Kidney capillary endothelial cell (primary cell): ENCODE results near the gene PRR29.

ENCODE experiments used
- DNase-seq: peaks from one replicate; pipeline ENCODE4 v3.0.0-alpha.2; 2018; ENCODE audit warnings: low spot score

PRR29 gene

GRCh38 chr17:63998050-63998720 is at the start of gene PRR29:
TSS of gene PRR29 (plus strand) at chr17:63998351. CDS start at chr17:63998365, 14 bp downstream.
- DNase-seq, result peak; percentile 85

DNA sequence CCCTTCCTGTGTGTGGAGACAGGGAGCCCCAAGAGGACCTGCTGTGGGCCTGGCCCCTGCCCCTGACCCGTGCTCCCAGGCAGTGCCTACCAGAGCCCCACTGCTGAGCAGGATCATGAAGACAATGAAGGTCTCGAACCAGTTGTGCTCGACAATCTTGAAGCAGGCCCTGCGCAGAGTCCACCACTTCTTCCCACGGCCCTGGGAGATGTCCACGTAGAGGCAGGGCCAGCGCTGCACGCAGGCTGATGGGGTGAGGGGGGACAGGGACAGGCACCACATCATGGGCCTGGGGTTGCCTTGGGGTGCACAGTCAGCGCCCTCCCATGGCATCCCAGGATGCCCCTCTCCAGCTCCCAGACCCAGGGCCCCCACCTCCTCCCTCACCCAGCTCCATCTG is 49.6 kb upstream of the PRR29 start:
- DNase-seq, result no peak

DNA sequence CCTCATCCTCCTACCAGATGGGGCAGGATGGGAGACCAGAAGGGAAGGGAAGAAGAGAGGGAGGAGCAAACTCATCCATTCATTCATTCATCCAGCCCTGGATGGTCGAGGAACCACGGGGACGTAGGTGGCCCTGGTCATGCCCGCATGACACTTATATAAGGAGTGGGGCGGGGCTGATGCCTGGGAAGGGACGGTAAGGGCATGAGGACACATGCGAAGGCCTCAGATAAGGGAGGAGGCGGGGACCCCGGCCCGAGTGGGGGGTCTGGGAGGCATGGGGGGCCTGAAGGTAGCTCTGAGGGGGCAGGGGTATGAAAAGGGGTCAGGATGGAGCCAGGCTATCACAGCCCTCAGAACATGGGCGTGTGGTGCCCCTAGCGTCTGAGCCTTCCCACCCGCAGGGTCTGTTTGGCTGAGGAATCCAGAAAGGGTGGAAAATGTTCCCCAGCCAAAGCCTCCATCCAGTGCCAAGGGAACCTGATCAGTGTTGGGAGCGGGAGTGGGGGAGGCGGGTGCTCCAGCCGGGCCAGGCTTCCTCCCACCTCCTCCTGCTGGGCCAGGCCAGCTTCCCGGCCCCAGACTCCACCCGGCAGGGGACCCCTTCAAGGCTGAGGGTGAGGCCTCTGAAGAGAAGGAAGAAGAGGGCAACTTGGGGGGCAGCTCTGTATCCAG is 48.4 kb upstream of the PRR29 start:
- no peak for DNase-seq

- no peak for DNase-seq
Measured at GRCh38 chr17:63950940-63951907, 46.9 kb upstream of the PRR29 start.

- DNase-seq, result no peak
Measured at GRCh38 chr17:63954402-63955063, 43.6 kb upstream of the PRR29 start.

DNA sequence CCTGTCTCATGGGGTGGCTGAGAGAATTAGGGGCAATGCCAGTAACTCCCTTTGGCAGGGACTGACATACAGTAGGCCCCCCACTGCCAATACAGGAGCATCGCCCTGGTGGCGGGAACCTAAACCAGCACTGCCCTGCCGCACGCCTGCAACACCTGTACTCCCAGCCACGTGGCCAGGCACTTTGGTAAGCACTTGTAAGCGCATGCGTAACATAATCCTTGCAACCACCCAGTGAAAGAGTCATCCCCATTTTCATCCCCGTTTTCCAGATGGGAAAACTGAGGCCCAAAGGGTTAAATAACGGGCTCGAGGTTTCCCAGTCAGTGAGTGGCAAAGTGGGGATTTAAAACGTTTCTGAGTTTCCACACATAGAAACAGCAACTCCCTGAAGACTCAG is 42.9 kb upstream of the PRR29 start:
- no peak for DNase-seq

DNA sequence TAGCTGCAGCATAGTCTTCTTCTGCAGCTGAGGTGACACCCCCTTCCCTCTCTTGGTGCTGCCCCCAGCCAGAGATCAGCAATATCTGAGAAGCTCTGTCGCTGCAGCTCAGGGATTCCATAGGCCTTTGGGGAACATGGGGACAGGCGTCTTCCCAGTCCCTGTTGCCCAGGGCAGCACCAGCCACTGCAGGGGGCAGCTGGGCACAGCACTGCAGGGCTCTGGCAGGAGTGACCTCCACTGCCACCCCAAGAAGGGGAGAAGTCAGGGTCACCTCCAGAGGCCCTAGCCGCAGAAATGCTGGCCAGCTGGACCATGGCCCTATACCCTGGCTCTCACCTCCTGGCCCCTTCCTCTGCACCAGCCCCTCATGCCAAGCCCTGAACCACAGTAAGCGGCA is 42.4 kb upstream of the PRR29 start:
- DNase-seq, result no peak

GRCh38 chr17:63956296-63956920 is 41.7 kb upstream of the PRR29 start:
- DNase-seq, result peak; percentile 25

DNA sequence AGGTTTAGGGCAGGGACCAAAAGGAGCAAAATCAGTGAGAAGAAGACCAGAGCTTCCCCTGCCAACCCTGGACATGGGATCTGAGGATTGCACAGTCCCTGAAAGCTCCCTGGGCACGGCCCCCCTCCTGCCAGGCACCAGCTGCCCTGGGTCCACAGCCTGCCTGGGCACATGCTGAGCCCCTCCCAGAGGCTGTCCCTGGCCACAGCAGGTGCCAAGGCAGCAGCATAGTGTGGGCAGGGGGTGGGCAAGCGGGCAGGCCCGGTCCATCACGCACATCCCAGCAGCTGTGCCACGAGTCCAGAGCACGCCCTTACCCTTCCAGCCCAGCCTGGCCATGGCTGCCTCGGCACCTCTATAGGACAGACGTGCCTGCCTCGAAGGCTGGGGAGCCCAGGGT is 38.1 kb upstream of the PRR29 start:
- DNase-seq, result no peak

DNA sequence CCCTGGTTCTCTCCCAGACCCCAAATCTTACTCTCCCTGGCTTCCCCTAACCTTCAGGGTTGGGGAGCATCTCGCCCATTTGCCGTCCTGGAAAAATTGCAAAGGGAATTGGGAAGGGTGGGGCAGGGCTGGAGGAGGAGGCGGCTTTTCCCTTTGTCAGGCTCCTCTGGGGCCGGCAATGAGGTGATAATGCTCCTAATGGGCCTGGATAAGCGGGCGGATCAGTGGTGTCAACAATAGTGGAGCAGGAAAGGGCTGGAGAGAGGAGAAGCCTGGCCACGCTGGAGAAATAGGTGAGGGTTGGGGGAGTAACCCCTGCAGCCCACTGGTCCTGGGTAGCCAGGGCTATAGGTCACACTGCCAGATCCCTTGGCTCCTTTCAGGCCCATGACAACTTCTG is 37.7 kb upstream of the PRR29 start:
- DNase-seq, result no peak

DNA sequence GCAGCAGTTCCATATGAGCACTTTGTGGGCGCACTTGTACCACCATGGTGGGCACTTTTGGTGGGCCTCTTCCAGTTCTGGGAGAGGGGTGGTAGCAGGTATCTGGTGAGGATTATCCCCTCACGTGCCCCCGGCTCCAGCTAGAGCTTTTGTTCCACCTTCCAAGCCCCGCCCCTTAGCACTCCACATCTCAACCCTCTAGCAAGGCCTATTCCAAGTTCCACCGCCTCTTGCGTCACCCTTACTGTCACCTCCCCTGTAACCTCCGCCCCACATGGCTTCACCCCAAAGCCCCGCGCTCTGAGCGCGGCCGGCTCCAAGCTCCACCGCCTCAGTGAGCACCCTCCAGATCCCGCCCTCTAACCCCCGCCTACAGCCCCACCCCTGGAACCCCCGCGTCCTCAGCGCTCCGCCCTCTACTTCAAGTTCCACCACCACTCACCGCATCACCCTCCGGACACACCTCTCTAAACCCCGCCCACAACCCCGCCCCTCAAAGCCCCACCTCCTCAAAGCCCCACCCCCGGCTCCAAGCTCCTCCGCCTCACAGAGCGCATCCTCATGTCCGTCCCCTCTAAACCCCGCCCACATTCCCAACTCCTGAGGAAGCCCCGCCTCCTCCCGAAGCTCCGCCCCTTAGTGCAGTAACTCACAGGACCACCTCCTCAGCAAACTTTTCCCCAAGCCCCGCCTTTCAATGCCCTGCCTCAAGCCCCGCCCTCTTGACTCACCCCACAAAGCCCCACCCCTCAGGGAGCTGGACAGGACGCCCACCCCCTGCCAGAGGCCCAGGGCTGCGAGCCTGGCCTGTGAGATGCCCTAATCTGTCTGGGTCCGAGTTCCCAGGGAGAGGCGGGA is 36.6 kb upstream of the PRR29 start:
- DNase-seq, result peak; percentile 64

DNA sequence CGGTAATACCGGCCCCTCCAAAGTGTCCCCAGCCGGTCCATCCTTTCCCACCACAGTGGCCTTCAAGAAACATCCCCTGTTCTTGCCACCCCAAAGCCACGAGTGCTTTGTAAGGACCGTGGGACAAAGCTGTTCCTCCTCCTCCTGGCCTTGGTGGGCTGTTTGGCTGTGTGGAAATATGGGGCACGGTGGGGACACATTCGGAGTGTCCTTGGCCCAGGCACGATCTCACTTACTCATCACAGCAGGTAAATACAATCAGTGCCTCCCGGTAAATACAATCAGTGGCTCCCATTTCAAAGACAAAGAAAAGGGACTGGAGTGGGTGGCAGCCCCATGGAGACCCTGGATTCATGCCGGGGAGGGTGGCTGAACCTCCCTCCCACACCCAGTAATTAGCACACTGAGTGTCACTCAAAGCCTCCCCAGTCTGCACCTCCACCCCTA is 35.8 kb upstream of the PRR29 start:
- DNase-seq, result no peak

DNA sequence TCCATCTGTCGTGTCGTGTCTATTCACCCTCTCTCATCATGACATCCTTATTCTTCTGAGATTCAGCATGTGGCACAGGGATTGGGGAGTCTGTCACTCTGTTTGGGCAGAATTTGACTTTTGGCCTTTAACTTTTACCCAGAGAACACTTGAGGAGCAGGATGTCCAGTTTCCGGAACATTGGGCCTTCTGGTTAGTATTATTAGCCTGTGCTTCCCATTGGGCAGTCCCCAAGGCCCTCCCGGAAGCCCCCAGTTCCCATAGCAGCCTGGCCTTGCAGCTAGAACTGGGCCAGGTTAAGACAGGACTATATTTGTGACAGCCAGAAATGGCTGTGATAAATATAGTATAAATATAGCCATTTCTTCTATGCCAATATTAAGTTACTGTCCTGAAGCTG is 35.0 kb upstream of the PRR29 start:
- peak; percentile 36 for DNase-seq

GRCh38 chr17:63966646-63967264 is 31.4 kb upstream of the PRR29 start:
- DNase-seq, result no peak

GRCh38 chr17:63967953-63968352 is 30.2 kb upstream of the PRR29 start:
- no peak for DNase-seq

DNA sequence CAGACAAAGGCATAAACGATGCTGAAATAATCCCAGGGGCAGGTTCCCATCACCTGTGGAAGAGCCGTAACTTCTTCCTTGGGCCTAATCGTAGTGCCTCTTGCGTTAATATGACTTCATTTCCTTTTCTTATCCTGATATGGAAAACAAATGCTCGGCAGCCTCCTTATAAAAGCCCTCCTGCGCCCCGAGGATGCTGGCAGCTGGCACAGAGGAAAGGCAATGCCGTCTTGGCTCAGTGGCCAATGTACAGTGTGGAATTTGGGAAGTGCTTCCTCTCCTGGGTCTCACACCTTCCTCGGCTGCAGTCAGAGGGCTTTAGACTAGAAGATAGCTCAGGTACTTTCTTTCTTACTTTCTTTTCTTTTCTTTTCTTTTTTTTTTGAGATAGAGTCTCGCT is 28.9 kb upstream of the PRR29 start:
- DNase-seq, result no peak

GRCh38 chr17:63972796-63973195 is 25.4 kb upstream of the PRR29 start, which contains the start of gene SCN4A:
TSS of gene SCN4A (minus strand) at chr17:63972918. CDS start at chr17:63972841, 77 bp downstream.
- DNase-seq, result no peak

- DNase-seq, result no peak
Measured at GRCh38 chr17:63973247-63973646, 24.9 kb upstream of the PRR29 start.

DNA sequence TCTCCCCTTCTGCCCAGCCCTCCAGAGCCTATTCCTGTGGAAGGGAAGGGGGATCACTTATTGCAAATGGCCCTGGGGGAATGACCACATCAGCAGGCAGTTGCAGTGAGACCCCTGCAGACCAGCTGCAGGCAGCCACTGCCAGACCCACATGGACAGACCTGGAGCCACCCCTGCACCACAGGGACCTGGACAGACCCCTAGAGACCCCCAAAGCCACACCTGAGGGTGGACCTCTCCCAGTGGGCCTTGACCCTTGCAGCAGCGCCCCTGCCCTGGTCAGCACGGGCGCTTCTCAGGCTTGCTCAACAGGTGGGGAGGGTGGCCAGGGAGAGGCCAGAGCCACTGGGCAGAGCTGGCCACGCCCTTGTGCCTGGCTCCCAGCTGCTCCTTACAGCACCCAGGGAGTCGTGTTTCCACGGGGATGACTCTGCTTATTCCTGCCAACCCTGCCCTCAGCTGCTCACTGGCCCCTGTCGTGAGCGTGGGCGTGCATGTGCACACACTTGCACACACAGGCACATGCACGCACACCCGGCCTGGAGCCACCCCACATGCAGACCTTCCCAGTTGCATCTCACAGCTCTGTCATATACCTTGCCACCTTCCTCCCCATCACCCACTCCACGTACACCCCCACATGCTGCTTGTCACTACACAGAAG is 24.1 kb upstream of the PRR29 start:
- DNase-seq, result no peak
